Neural cell (in vitro differentiated cells): ENCODE data around the gene PHACTR1. TPM values are rescaled to one million over a fixed set of nuclear protein-coding genes. Genes with fewer than 3 reads are reported as not detected.

ENCODE experiments used
- H2AFZ ChIP-seq: fragments of 200-600, 300-800 bp; sonication (generic), shearing (Covaris generic); 2 replicates; pipeline ENCODE4 v1.6.0; 2014; ENCODE audit warnings: low read depth, mild to moderate bottlenecking, antibody characterized with exemption, low read length, moderate library complexity
- H3F3A ChIP-seq: fragments of 200-600 bp; shearing (Covaris generic); 2 replicates; pipeline ENCODE4 v1.6.1; 2016; ENCODE audit warnings: mild to moderate bottlenecking, moderate library complexity, mixed read lengths, antibody characterized with exemption, low read length; ENCODE audit not compliant: insufficient read depth, poor library complexity, severe bottlenecking
- H3K27ac ChIP-seq: fragments of 200-600, 300-800 bp; sonication (generic), shearing (Covaris generic); 2 replicates; pipeline ENCODE4 v1.5.1; 2014; ENCODE audit warnings: mild to moderate bottlenecking, low read length, moderate library complexity
- H3K27me3 ChIP-seq: fragments of 300-800, 200-600 bp; sonication (generic), shearing (Covaris generic); 2 replicates; pipeline ENCODE4 v1.6.0; 2014; ENCODE audit warnings: mild to moderate bottlenecking, low read depth, low read length, moderate library complexity; ENCODE audit not compliant: insufficient read depth
- H3K36me3 ChIP-seq: fragments of 300-800, 200-600 bp; sonication (generic), shearing (Covaris generic); 2 replicates; pipeline ENCODE4 v1.5.1; 2014; ENCODE audit warnings: mild to moderate bottlenecking, antibody characterized with exemption, low read length, moderate library complexity; ENCODE audit not compliant: insufficient read depth
- H3K4me2 ChIP-seq: fragments of 300-800, 200-600 bp; sonication (generic), shearing (Covaris generic); 2 replicates; pipeline ENCODE4 v1.6.0; 2014; ENCODE audit warnings: mild to moderate bottlenecking, low read length
- H3K4me3 ChIP-seq: fragments of 300-800, 200-600 bp; sonication (generic), shearing (Covaris generic); 2 replicates; pipeline ENCODE4 v1.5.1; 2014; ENCODE audit warnings: mild to moderate bottlenecking, low read length, moderate library complexity
- H3K79me2 ChIP-seq: fragments of 200-600 bp; shearing (Covaris generic); replicated peaks from 2 replicates; pipeline ENCODE4 v1.6.0; 2014; ENCODE audit warnings: mild to moderate bottlenecking, low read length, moderate library complexity; ENCODE audit not compliant: insufficient read depth
- H3K9ac ChIP-seq: fragments of 300-800, 200-600 bp; sonication (generic), shearing (Covaris generic); 2 replicates; pipeline ENCODE4 v1.6.1; 2016; ENCODE audit warnings: mild to moderate bottlenecking, low read length, mixed read lengths
- H3K9me2 ChIP-seq: fragments of 200-600 bp; shearing (Covaris generic); 2 replicates; pipeline ENCODE4 v1.6.1; 2016; ENCODE audit warnings: mild to moderate bottlenecking, low read length, mixed read lengths; ENCODE audit not compliant: insufficient read depth
- H3K9me3 ChIP-seq: fragments of 200-600, 300-800 bp; sonication (generic), shearing (Covaris generic); 2 replicates; pipeline ENCODE4 v1.6.1; 2016; ENCODE audit warnings: mild to moderate bottlenecking, mixed run types, low read length, moderate library complexity, mixed read lengths
- H4K20me1 ChIP-seq: fragments of 200-600 bp; shearing (Covaris generic); 2 replicates; pipeline ENCODE4 v1.6.1; 2016; ENCODE audit warnings: mild to moderate bottlenecking, mixed run types; ENCODE audit not compliant: insufficient read depth
- CTCF ChIP-seq: fragments of 450-650 bp; IDR thresholded peaks from 2 replicates; pipeline ENCODE4 v1.5.1; 2014; ENCODE audit warnings: antibody characterized with exemption, mild to moderate bottlenecking, moderate library complexity; ENCODE audit not compliant: poor library complexity, severe bottlenecking
- EP300 ChIP-seq: fragments of 450-650 bp; conservative IDR thresholded peaks from 2 replicates; pipeline ENCODE4 v1.6.1; 2014; ENCODE audit warnings: antibody characterized with exemption, mild to moderate bottlenecking, moderate library complexity; ENCODE audit not compliant: poor library complexity, severe bottlenecking
- EZH2 ChIP-seq: fragments of 200-600, 300-800 bp; shearing (Covaris generic), sonication (generic); IDR thresholded peaks from 2 replicates; pipeline ENCODE4 v1.6.1; 2014; ENCODE audit warnings: antibody characterized with exemption, low read length, borderline replicate concordance, mild to moderate bottlenecking; ENCODE audit not compliant: insufficient read depth, poor library complexity, severe bottlenecking
- MXI1 ChIP-seq: fragments of 450-650 bp; conservative IDR thresholded peaks from 2 replicates; pipeline ENCODE4 v1.6.1; 2014; ENCODE audit warnings: antibody characterized with exemption, mild to moderate bottlenecking; ENCODE audit not compliant: poor library complexity, severe bottlenecking
- POLR2AphosphoS5 ChIP-seq: IDR thresholded peaks from 2 replicates; pipeline ENCODE4 v1.6.1; 2012
- RAD21 ChIP-seq: fragments of 450-650 bp; conservative IDR thresholded peaks from 2 replicates; pipeline ENCODE4 v1.6.1; 2014; ENCODE audit warnings: antibody characterized with exemption, mild to moderate bottlenecking, moderate library complexity
- REST ChIP-seq: IDR thresholded peaks from 2 replicates; pipeline ENCODE4 v1.6.1; 2012; ENCODE audit warnings: borderline replicate concordance
- SMC3 ChIP-seq: fragments of 450-650 bp; conservative IDR thresholded peaks from 2 replicates; pipeline ENCODE4 v1.6.1; 2014; ENCODE audit warnings: antibody characterized with exemption, mild to moderate bottlenecking, moderate library complexity; ENCODE audit not compliant: poor library complexity
- TAF1 ChIP-seq: IDR thresholded peaks from 2 replicates; pipeline ENCODE4 v1.6.1; 2012; ENCODE audit warnings: low read depth
- polyA plus RNA-seq: library from polyadenylated mRNA; depleted of rRNA; stranded (reverse); fragments of >200 nt; gene quantifications from 2 replicates; pipeline ENCODE4 v1.2.3, GENCODE V29; 2014

The PHACTR1 gene
- polyA plus RNA-seq, 1 donor from 2014 or later: 7.8 TPM

- no peak overlapping the region for H3K4me2 ChIP-seq
- H3K9ac ChIP-seq: no peak overlapping the region
- no peaks in the 10 kb centered on the region for H3K9me3 ChIP-seq
- no peaks in the 10 kb centered on the region for H3K27me3 ChIP-seq
- no peak overlapping the region for H3K4me3 ChIP-seq
- TF ChIP-seq CTCF (no peak), TAF1 (no peak), SMC3 (no peak), MXI1 (no peak), EP300 (no peak), POLR2AphosphoS5 (no peak), RAD21 (no peak), EZH2 (no peak), REST (no peak)
- no peaks in the 10 kb centered on the region for H3K79me2 ChIP-seq
- no peak overlapping the region for H3K27ac ChIP-seq
- H4K20me1 ChIP-seq: no peaks in the 10 kb centered on the region
- no peaks in the 10 kb centered on the region for H3F3A ChIP-seq
- no peaks in the 10 kb centered on the region for H3K9me2 ChIP-seq
- H2AFZ ChIP-seq: no peak overlapping the region
- H3K36me3 ChIP-seq: no peaks in the 10 kb centered on the region
Measured at GRCh38 chr6:13033145-13033544, 316.6 kb downstream of the PHACTR1 start.

- Histone ChIP-seq H3K9ac (no peak overlapping the region), H3K9me3 (no peaks in the 10 kb centered on the region), H3K4me2 (no peak overlapping the region), H3K27ac (no peak overlapping the region), H3K36me3 (no peaks in the 10 kb centered on the region), H2AFZ (no peak overlapping the region), H3F3A (no peaks in the 10 kb centered on the region), H4K20me1 (no peaks in the 10 kb centered on the region), H3K9me2 (no peaks in the 10 kb centered on the region), H3K4me3 (no peak overlapping the region), H3K79me2 (no peaks in the 10 kb centered on the region), H3K27me3 (no peaks in the 10 kb centered on the region)
- no peak for TF ChIP-seq MXI1
- TF ChIP-seq CTCF: no peak
- no peak for TF ChIP-seq EP300
- no peak for TF ChIP-seq EZH2
- no peak for TF ChIP-seq REST
- no peak for TF ChIP-seq TAF1
- TF ChIP-seq SMC3: no peak
- no peak for TF ChIP-seq POLR2AphosphoS5
- no peak for TF ChIP-seq RAD21
Measured at GRCh38 chr6:13034316-13034715, 317.7 kb downstream of the PHACTR1 start.
